HL-60 (cell line): Measurements from ENCODE around the gene GOLGA8S.

Experiments used
- CTCF ChIP-seq: IDR thresholded peaks from one replicate; pipeline ENCODE4 v1.5.1; 2011; ENCODE audit warnings: low read length, control low read depth, inconsistent platforms; ENCODE audit not compliant: insufficient read depth
- POLR2AphosphoS5 ChIP-seq: IDR thresholded peaks from 2 replicates; pipeline ENCODE4 v1.6.1; 2012; ENCODE audit warnings: low read depth

- TF ChIP-seq CTCF (no peak), POLR2AphosphoS5 (no peak)
Observed at GRCh38 chr15:23387621-23388190, 33.2 kb downstream of the GOLGA8S start.
